Tibial nerve (tissue), 4 donors: ENCODE measurements around the gene AUTS2.

Experiments used
- EP300 ChIP-seq, 2 donors: sonication (generic); formaldehyde crosslinking; IDR thresholded peaks; one replicate each; pipeline ENCODE4 v1.6.1; 2017; ENCODE audit warnings: antibody characterized with exemption in 2 of 2, mild to moderate bottlenecking in 1 of 2
- TF ChIP-seq, protein P1 (sequence below), 5 experiments: fragments of 200-600 bp in 3 of 5; fragments of 450-650 bp in 2 of 5; sonication (generic) in 3 of 5; IDR thresholded peaks; one replicate each; pipeline ENCODE4 v1.5.1; 2016 to 2019; ENCODE audit warnings: antibody characterized with exemption in 5 of 5, mild to moderate bottlenecking in 3 of 5, moderate library complexity in 2 of 5

DNA sequence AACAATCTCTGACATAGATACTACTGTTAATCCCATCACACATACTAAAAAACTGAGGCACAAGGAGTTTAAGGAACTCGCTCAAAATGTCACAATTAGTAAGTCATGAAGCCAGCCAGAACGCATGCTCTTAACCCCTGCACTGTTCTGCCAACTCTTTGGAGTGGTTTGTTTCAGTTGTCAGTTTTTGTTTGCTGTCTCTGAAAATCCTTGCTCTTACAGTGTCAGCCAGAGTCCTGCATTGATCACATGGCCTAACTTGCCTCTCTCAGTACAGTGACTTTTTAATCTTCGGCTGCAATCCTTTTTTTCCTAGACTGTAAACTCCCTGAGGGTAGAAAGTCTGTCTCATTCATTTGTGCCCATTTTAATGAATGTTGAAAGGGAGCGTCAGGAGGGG, 753.8 kb downstream of the AUTS2 start:
- no peak for TF ChIP-seq EP300 (IDR thresholded peaks at IDR 0.05)
- TF ChIP-seq, protein P1, sequence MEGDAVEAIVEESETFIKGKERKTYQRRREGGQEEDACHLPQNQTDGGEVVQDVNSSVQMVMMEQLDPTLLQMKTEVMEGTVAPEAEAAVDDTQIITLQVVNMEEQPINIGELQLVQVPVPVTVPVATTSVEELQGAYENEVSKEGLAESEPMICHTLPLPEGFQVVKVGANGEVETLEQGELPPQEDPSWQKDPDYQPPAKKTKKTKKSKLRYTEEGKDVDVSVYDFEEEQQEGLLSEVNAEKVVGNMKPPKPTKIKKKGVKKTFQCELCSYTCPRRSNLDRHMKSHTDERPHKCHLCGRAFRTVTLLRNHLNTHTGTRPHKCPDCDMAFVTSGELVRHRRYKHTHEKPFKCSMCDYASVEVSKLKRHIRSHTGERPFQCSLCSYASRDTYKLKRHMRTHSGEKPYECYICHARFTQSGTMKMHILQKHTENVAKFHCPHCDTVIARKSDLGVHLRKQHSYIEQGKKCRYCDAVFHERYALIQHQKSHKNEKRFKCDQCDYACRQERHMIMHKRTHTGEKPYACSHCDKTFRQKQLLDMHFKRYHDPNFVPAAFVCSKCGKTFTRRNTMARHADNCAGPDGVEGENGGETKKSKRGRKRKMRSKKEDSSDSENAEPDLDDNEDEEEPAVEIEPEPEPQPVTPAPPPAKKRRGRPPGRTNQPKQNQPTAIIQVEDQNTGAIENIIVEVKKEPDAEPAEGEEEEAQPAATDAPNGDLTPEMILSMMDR (IDR thresholded peaks at IDR 0.05): no peak
